Stomach (tissue), 4 donors: Measurements from ENCODE around the gene PDE4D.

Experiments used
- CTCF ChIP-seq, 7 experiments: fragments of 450-650 bp in 4 of 7; fragments of 200-600 bp in 3 of 7; sonication (generic) in 3 of 7; IDR thresholded peaks; one replicate each; pipeline ENCODE4 v1.5.1; 2016 to 2019; ENCODE audit warnings: antibody characterized with exemption in 7 of 7, control low read depth in 2 of 7, mild to moderate bottlenecking in 1 of 7
- EP300 ChIP-seq: sonication (generic); formaldehyde crosslinking; IDR thresholded peaks from one replicate; pipeline ENCODE4 v1.6.1; 2017; ENCODE audit warnings: antibody characterized with exemption
- POLR2A ChIP-seq, 4 donors: fragments of 450-650 bp; IDR thresholded peaks; one replicate each; pipeline ENCODE4 v1.6.1; 2016; ENCODE audit warnings: antibody characterized with exemption in 4 of 4, control low read depth in 2 of 4, mild to moderate bottlenecking in 1 of 4, moderate library complexity in 1 of 4
- POLR2AphosphoS5 ChIP-seq, 3 donors: sonication (generic); formaldehyde crosslinking; IDR thresholded peaks; one replicate each; pipeline ENCODE4 v1.6.1; 2016; ENCODE audit warnings: antibody characterized with exemption in 3 of 3

GRCh38 chr5:59783264-59783663 lies 110.3 kb downstream of the PDE4D start:
- no peak for TF ChIP-seq CTCF (IDR thresholded peaks at IDR 0.05)
- no peak for TF ChIP-seq POLR2AphosphoS5 (IDR thresholded peaks at IDR 0.05)
- no peak for TF ChIP-seq EP300
- no peak for TF ChIP-seq POLR2A (IDR thresholded peaks at IDR 0.05)
